OCI-LY3 (cell line): Measurements from ENCODE around the gene CASP10.

Experiments
- H2AFZ ChIP-seq: fragments of 200-600, 300-600 bp; shearing (Covaris generic); 2 replicates; pipeline ENCODE4 v1.6.0; 2014; ENCODE audit warnings: antibody characterized with exemption, low read depth, low read length
- H3K27ac ChIP-seq: fragments of 200-600, 300-600 bp; sonication (generic); 2 replicates; pipeline ENCODE4 v1.5.1; 2014; ENCODE audit warnings: mild to moderate bottlenecking, low read length, moderate library complexity, mixed read lengths
- H3K27me3 ChIP-seq: fragments of 200-600, 300-600 bp; sonication (generic); 2 replicates; pipeline ENCODE4 v1.6.1; 2014; ENCODE audit warnings: low read depth, low read length, mixed read lengths
- H3K36me3 ChIP-seq: fragments of 200-600, 300-600 bp; sonication (generic); replicated peaks from 2 replicates; pipeline ENCODE3; 2014; ENCODE audit warnings: low read depth, low read length, mixed read lengths
- H3K4me1 ChIP-seq: fragments of 300-600, 200-600 bp; sonication (generic); 2 replicates; pipeline ENCODE4 v1.6.1; 2014; ENCODE audit warnings: low read length, mixed read lengths
- H3K4me2 ChIP-seq: fragments of 200-600, 300-600 bp; sonication (generic); 2 replicates; pipeline ENCODE4 v1.6.1; 2014; ENCODE audit warnings: low read length, mixed read lengths
- H3K4me3 ChIP-seq: fragments of 300-600, 200-600 bp; sonication (generic); 2 replicates; pipeline ENCODE4 v1.5.1; 2014; ENCODE audit warnings: antibody characterized with exemption, mild to moderate bottlenecking, low read length, moderate library complexity
- H3K79me2 ChIP-seq: fragments of 300-600, 200-600 bp; shearing (Covaris generic); 2 replicates; pipeline ENCODE4 v1.6.1; 2014; ENCODE audit warnings: mild to moderate bottlenecking, low read length, mixed read lengths
- H3K9ac ChIP-seq: fragments of 300-600, 200-600 bp; shearing (Covaris generic); 2 replicates; pipeline ENCODE4 v1.6.0; 2014; ENCODE audit warnings: mild to moderate bottlenecking, low read length, moderate library complexity
- H3K9me3 ChIP-seq: fragments of 200-600, 300-600 bp; shearing (Covaris generic); 2 replicates; pipeline ENCODE4 v1.6.1; 2014; ENCODE audit warnings: low read length, mixed read lengths; ENCODE audit not compliant: insufficient read depth
- H4K20me1 ChIP-seq: fragments of 200-600, 300-600 bp; sonication (generic); 2 replicates; pipeline ENCODE4 v1.6.1; 2016; ENCODE audit warnings: low read length, mixed read lengths; ENCODE audit not compliant: insufficient read depth
- EZH2phosphoT487 ChIP-seq: fragments of 200-600 bp; shearing (Covaris generic); IDR thresholded peaks from 2 replicates; pipeline ENCODE4 v1.6.1; 2018; ENCODE audit warnings: antibody characterized with exemption, mixed run types, low read depth
- TF ChIP-seq, protein P1 (sequence below): fragments of 200-600, 300-600 bp; sonication (generic); IDR thresholded peaks from 2 replicates; pipeline ENCODE4 v1.5.1; 2014; ENCODE audit warnings: antibody characterized with exemption, low read length, low read depth

The CASP10 gene

DNA sequence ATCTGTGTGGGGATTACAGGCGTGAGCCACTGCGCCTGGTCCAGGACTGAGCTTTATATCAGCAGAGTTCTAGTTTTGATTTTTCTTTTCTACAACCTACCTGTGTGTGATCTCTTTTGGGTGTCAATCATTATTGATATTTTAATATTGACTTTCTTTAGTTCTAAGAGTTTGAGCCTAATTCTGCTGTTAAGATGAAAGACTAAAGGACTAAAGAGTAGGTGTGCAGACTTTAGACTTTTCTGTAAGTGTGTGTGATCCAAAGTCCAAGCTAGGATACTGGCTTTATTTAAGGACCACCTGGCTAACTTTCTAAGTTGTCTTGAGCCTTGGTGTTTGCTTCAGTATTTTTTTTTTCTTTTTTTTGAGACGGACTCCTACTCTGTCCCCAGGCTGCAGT is 12.4 kb downstream of the CASP10 start:
- H3K4me3 ChIP-seq: no peak overlapping the region
- H3K4me2 ChIP-seq: no peak overlapping the region
- no peak for TF ChIP-seq EZH2phosphoT487
- TF ChIP-seq, protein P1, sequence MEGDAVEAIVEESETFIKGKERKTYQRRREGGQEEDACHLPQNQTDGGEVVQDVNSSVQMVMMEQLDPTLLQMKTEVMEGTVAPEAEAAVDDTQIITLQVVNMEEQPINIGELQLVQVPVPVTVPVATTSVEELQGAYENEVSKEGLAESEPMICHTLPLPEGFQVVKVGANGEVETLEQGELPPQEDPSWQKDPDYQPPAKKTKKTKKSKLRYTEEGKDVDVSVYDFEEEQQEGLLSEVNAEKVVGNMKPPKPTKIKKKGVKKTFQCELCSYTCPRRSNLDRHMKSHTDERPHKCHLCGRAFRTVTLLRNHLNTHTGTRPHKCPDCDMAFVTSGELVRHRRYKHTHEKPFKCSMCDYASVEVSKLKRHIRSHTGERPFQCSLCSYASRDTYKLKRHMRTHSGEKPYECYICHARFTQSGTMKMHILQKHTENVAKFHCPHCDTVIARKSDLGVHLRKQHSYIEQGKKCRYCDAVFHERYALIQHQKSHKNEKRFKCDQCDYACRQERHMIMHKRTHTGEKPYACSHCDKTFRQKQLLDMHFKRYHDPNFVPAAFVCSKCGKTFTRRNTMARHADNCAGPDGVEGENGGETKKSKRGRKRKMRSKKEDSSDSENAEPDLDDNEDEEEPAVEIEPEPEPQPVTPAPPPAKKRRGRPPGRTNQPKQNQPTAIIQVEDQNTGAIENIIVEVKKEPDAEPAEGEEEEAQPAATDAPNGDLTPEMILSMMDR: no peak
- H4K20me1 ChIP-seq: peaks cover 10% of the 10 kb centered on the region; the same call in 1 of the 2 replicates
- no peaks in the 10 kb centered on the region for H3K79me2 ChIP-seq
- peaks cover 13% of the 10 kb centered on the region for H3K4me1 ChIP-seq
- no peak overlapping the region for H3K9ac ChIP-seq
- peaks cover 10% of the 10 kb centered on the region for H3K36me3 ChIP-seq
- H3K27me3 ChIP-seq: peaks cover 42% of the 10 kb centered on the region
- no peak overlapping the region for H2AFZ ChIP-seq
- no peak overlapping the region for H3K27ac ChIP-seq
- no peaks in the 10 kb centered on the region for H3K9me3 ChIP-seq

DNA sequence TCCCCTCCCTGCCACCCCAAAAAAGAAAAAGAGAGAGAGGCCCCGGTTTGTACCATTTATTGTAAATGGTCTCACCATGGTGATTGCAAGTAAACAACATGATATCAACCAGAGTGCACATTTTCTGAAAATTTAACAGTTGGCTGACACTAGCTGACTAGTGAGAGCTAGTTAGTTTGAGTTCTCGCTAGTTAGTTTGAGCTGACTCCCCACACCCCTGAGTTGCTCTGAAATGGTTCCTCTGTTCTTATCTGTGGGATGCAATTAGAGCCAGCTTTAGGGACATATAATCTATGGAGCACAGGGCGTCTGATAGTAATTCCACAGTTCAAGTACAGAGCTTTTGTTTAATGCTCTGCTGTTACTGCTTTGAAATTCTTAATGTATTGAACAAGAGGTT is 13.1 kb downstream of the CASP10 start:
- Histone ChIP-seq H3K4me1 (peaks cover 13% of the 10 kb centered on the region), H3K79me2 (no peaks in the 10 kb centered on the region), H3K27me3 (peaks cover 41% of the 10 kb centered on the region), H3K9me3 (no peaks in the 10 kb centered on the region), H3K4me3 (no peak overlapping the region), H3K36me3 (peaks cover 10% of the 10 kb centered on the region), H4K20me1 (peaks cover 10% of the 10 kb centered on the region; the same call in 1 of the 2 replicates), H3K27ac (no peak overlapping the region), H2AFZ (no peak overlapping the region), H3K9ac (no peak overlapping the region), H3K4me2 (no peak overlapping the region)
- no peak for TF ChIP-seq EZH2phosphoT487
- TF ChIP-seq, protein P1: no peak

GRCh38 chr2:201196803-201197202 is 13.9 kb downstream of the CASP10 start:
- Histone ChIP-seq H2AFZ (no peak overlapping the region), H3K4me1 (peaks cover 13% of the 10 kb centered on the region), H3K36me3 (peaks cover 10% of the 10 kb centered on the region), H3K79me2 (no peaks in the 10 kb centered on the region), H4K20me1 (peaks cover 10% of the 10 kb centered on the region; the same call in 1 of the 2 replicates), H3K27ac (no peak overlapping the region), H3K4me3 (no peak overlapping the region), H3K9me3 (no peaks in the 10 kb centered on the region), H3K9ac (no peak overlapping the region), H3K4me2 (no peak overlapping the region), H3K27me3 (peaks cover 33% of the 10 kb centered on the region)
- no peak for TF ChIP-seq EZH2phosphoT487
- TF ChIP-seq, protein P1: no peak

DNA sequence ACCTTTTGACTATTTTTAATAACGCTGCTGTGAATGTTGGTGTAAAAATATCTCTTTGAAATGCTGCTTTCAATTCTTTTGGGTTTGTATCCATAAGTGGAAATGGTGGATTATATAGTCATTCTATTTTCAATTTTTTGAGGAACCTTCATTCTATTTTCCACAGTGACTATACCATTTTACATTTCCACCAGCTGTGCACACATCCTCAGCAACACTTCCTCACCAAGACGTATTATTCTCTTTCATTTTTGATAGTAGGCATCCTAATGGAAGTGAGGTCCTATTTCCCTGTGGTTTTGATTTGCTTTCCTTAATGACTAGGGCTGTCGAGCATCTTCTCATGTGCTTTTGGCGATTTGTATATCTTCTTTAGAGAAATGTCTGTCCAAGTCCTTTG is 14.8 kb downstream of the CASP10 start:
- no peaks in the 10 kb centered on the region for H3K9me3 ChIP-seq
- peaks cover 10% of the 10 kb centered on the region; the same call in 1 of the 2 replicates for H4K20me1 ChIP-seq
- H3K27me3 ChIP-seq: peaks cover 27% of the 10 kb centered on the region
- TF ChIP-seq EZH2phosphoT487: no peak
- TF ChIP-seq, protein P1: no peak
- no peak overlapping the region for H3K9ac ChIP-seq
- no peak overlapping the region for H3K4me2 ChIP-seq
- H3K4me3 ChIP-seq: no peak overlapping the region
- H2AFZ ChIP-seq: no peak overlapping the region
- H3K36me3 ChIP-seq: peaks cover 10% of the 10 kb centered on the region
- H3K4me1 ChIP-seq: peaks cover 13% of the 10 kb centered on the region
- no peaks in the 10 kb centered on the region for H3K79me2 ChIP-seq
- H3K27ac ChIP-seq: no peak overlapping the region
